Measurements from ENCODE around the gene COL20A1.

The COL20A1 gene

GRCh38 chr20:63278661-63279060, 14.3 kb upstream of the COL20A1 start:
- no peak for DNase-seq

- no peak for DNase-seq
These were observed 13.1 kb upstream of the COL20A1 start for GRCh38 chr20:63279931-63280330.

- DNase-seq: no peak
These were observed 12.6 kb upstream of the COL20A1 start for GRCh38 chr20:63280371-63280770.

GRCh38 chr20:63280929-63281545, 11.9 kb upstream of the COL20A1 start:
- no peak for DNase-seq

- DNase-seq: no peak
These were observed 11.0 kb upstream of the COL20A1 start for GRCh38 chr20:63281742-63282665.

GRCh38 chr20:63282946-63283345, 10.0 kb upstream of the COL20A1 start:
- DNase-seq: no peak

- DNase-seq: no peak
These were observed 9.4 kb upstream of the COL20A1 start for GRCh38 chr20:63283397-63284082.

GRCh38 chr20:63284083-63284440, 8.9 kb upstream of the COL20A1 start:
- no peak for DNase-seq

GRCh38 chr20:63284544-63284949, 8.4 kb upstream of the COL20A1 start:
- no peak for DNase-seq

GRCh38 chr20:63284981-63285524, 7.9 kb upstream of the COL20A1 start:
- no peak for DNase-seq

GRCh38 chr20:63285636-63286615, 7.1 kb upstream of the COL20A1 start:
- no peak for DNase-seq

GRCh38 chr20:63286781-63287696, 5.9 kb upstream of the COL20A1 start:
- DNase-seq: no peak

GRCh38 chr20:63287697-63288580, 5.0 kb upstream of the COL20A1 start:
- no peak for DNase-seq

- DNase-seq: no peak
These were observed 4.3 kb upstream of the COL20A1 start for GRCh38 chr20:63288581-63289251.

GRCh38 chr20:63289311-63290135, 3.5 kb upstream of the COL20A1 start:
- DNase-seq: no peak

GRCh38 chr20:63290136-63290676, 2.8 kb upstream of the COL20A1 start:
- no peak for DNase-seq

- DNase-seq: peak; percentile 72
These were observed 2.1 kb upstream of the COL20A1 start for GRCh38 chr20:63290677-63291472.
